ENCODE measurements around the gene TMEM62. TPM values are rescaled to one million over a fixed set of nuclear protein-coding genes. Genes with fewer than 3 reads are reported as not detected.
A peak's percentile ranks its signal among the peaks of the same experiment; 100 is the strongest.
"Not testable (repeated sequence)": the region's sequence is repeated elsewhere in the genome, so short reads cannot be mapped to it uniquely, and the experiment has no call there.

TMEM62 gene
- total RNA-seq, 1 donor from 2014 or later = 9.3 TPM

- DNase-seq (ENCODE audit: low spot score) = no peak
Observed at GRCh38 chr15:43168192-43169107, 35.1 kb downstream of the TMEM62 start.

GRCh38 chr15:43169888-43170287 lies 36.5 kb downstream of the TMEM62 start:
- DNase-seq (ENCODE audit: low spot score) = no peak
- intact Hi-C loops (cut with DNase I) = no loop called here

More at GRCh38 chr15:43168192-43169107, 35.1 kb downstream of the TMEM62 start:
- intact Hi-C loops (cut with DNase I) = no loop called here

- intact Hi-C loops (cut with DNase I); DNase-seq (ENCODE audit: low spot score): not testable (repeated sequence)
Observed at GRCh38 chr15:43175656-43176309, 42.4 kb downstream of the TMEM62 start.

GRCh38 chr15:43177147-43177546 lies 43.8 kb downstream of the TMEM62 start:
- intact Hi-C loops (cut with DNase I); DNase-seq (ENCODE audit: low spot score): not testable (repeated sequence)

GRCh38 chr15:43183270-43183669 lies 49.9 kb downstream of the TMEM62 start:
- no peak for DNase-seq (ENCODE audit: low spot score)
- intact Hi-C loops (cut with DNase I) = no loop called here

- DNase-seq (ENCODE audit: low spot score) = no peak
- intact Hi-C loops (cut with DNase I) = loop anchor here (5.0 kb wide), 2 partner anchors 52 to 77 kb away; partner anchors contain the start of genes TMEM62 and UBR1
Observed at GRCh38 chr15:43184407-43185124, 51.2 kb downstream of the TMEM62 start.

- intact Hi-C loops (cut with DNase I) = loop anchor here (5.0 kb wide), 2 partner anchors 53 to 78 kb away; partner anchors contain the start of genes TMEM62 and UBR1
- peak; percentile 99 for DNase-seq (ENCODE audit: low spot score)
Observed at GRCh38 chr15:43185157-43186002, 52.0 kb downstream of the TMEM62 start, which contains the start of gene CCNDBP1. Gene CCNDBP1, plus strand, starts transcription at chr15:43185403. Its CDS starts 96 bp downstream, at chr15:43185499.

- DNase-seq (ENCODE audit: low spot score) = no peak
- intact Hi-C loops (cut with DNase I) = loop anchor here (5.0 kb wide), 2 partner anchors 54 to 79 kb away; partner anchors contain the start of genes TMEM62 and UBR1
Observed at GRCh38 chr15:43186003-43186353, 52.6 kb downstream of the TMEM62 start.

GRCh38 chr15:43187544-43188155 lies 54.3 kb downstream of the TMEM62 start:
- DNase-seq (ENCODE audit: low spot score) = no peak
- intact Hi-C loops (cut with DNase I) = loop anchor here (5.0 kb wide), 2 partner anchors 55 to 80 kb away; partner anchors contain the start of genes TMEM62 and UBR1

- intact Hi-C loops (cut with DNase I) = loop anchor here (5.0 kb wide), 2 partner anchors 57 to 82 kb away; partner anchors contain the start of genes TMEM62 and UBR1
- DNase-seq (ENCODE audit: low spot score) = no peak
Observed at GRCh38 chr15:43189296-43189695, 55.9 kb downstream of the TMEM62 start.

GRCh38 chr15:43190178-43190577 lies 56.8 kb downstream of the TMEM62 start:
- DNase-seq (ENCODE audit: low spot score) = no peak
- intact Hi-C loops (cut with DNase I) = no loop called here

GRCh38 chr15:43193710-43194109 lies 60.3 kb downstream of the TMEM62 start:
- intact Hi-C loops (cut with DNase I) = no loop called here
- DNase-seq (ENCODE audit: low spot score) = no peak

- intact Hi-C loops (cut with DNase I) = no loop called here
- DNase-seq (ENCODE audit: low spot score) = no peak
Observed at GRCh38 chr15:43194795-43195194, 61.4 kb downstream of the TMEM62 start.

GRCh38 chr15:43196760-43197548 lies 63.6 kb downstream of the TMEM62 start:
- intact Hi-C loops (cut with DNase I) = no loop called here
- no peak for DNase-seq (ENCODE audit: low spot score)

- DNase-seq (ENCODE audit: low spot score); intact Hi-C loops (cut with DNase I): not testable (repeated sequence)
Observed at GRCh38 chr15:43197773-43198172, 64.4 kb downstream of the TMEM62 start.

- DNase-seq (ENCODE audit: low spot score); intact Hi-C loops (cut with DNase I): not testable (repeated sequence)
Observed at GRCh38 chr15:43198556-43198955, 65.2 kb downstream of the TMEM62 start.

GRCh38 chr15:43198992-43199391 lies 65.6 kb downstream of the TMEM62 start:
- no peak for DNase-seq (ENCODE audit: low spot score)
- intact Hi-C loops (cut with DNase I) = no loop called here
